Neutrophil (primary cell): ENCODE results near the gene PRPH.

Experiments used
- H3K27ac ChIP-seq: fragments of 200-600 bp; sonication (generic); 2 replicates; pipeline ENCODE4 v1.5.1; 2016; ENCODE audit warnings: mild to moderate bottlenecking, moderate library complexity
- H3K27me3 ChIP-seq: fragments of 200-600 bp; sonication (generic); 2 replicates; pipeline ENCODE4 v1.6.0; 2016; ENCODE audit warnings: mild to moderate bottlenecking
- H3K36me3 ChIP-seq: fragments of 200-600 bp; sonication (generic); 2 replicates; pipeline ENCODE4 v1.5.1; 2017
- H3K4me1 ChIP-seq, 2 experiments: fragments of 200-600 bp in 1 of 2; sonication (generic) in 1 of 2; 1 replicate in 1 of 2; 2 replicates in 1 of 2; pipeline versions ENCODE4 v1.5.1 to v1.6.1; 2013 to 2016; ENCODE audit warnings: low read depth in 1 of 2, low read length in 1 of 2, mild to moderate bottlenecking in 1 of 2, moderate library complexity in 1 of 2; ENCODE audit not compliant: control insufficient read depth in 1 of 2, insufficient read depth in 1 of 2
- H3K4me3 ChIP-seq, 2 experiments: fragments of 200-600 bp in 1 of 2; sonication (generic) in 1 of 2; 1 replicate in 1 of 2; 2 replicates in 1 of 2; pipeline ENCODE4 v1.5.1; 2013 to 2016; ENCODE audit warnings: low read depth in 1 of 2, low read length in 1 of 2, mild to moderate bottlenecking in 1 of 2, moderate library complexity in 1 of 2
- H3K9me3 ChIP-seq: fragments of 200-600 bp; sonication (generic); 2 replicates; pipeline ENCODE4 v1.5.1; 2016
- CTCF ChIP-seq: fragments of 200-600 bp; sonication (generic); IDR thresholded peaks from 2 replicates; pipeline ENCODE4 v1.5.1; 2016; ENCODE audit warnings: antibody characterized with exemption

PRPH gene

DNA sequence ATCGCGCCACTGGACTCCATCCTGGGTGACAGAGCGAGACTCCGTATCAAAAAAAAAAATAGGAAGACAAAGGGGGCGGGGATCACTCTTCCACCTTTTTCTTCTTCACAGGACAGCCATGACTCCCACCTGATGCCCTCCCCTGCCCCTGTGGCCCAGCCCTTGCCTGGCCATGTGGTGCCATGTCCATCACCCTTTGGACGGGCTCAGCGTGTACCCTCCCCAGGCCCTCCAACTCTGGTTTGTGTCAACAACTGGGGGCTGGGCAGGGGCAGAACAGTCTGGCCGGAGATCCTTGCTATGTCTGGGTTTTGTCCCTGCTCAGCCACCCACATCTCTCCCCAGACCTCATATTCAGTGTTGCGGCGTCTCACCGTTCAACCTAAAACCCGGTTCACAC, 33.9 kb downstream of the PRPH start:
- Histone ChIP-seq H3K4me3 (no peak overlapping the region), H3K4me1 (peaks cover 3 to 9% of the 10 kb centered on the region in 2 experiments), H3K27ac (no peak overlapping the region), H3K9me3 (no peaks in the 10 kb centered on the region), H3K36me3 (peaks cover 50% of the 10 kb centered on the region), H3K27me3 (peaks cover 27% of the 10 kb centered on the region)
- no peak for TF ChIP-seq CTCF

DNA sequence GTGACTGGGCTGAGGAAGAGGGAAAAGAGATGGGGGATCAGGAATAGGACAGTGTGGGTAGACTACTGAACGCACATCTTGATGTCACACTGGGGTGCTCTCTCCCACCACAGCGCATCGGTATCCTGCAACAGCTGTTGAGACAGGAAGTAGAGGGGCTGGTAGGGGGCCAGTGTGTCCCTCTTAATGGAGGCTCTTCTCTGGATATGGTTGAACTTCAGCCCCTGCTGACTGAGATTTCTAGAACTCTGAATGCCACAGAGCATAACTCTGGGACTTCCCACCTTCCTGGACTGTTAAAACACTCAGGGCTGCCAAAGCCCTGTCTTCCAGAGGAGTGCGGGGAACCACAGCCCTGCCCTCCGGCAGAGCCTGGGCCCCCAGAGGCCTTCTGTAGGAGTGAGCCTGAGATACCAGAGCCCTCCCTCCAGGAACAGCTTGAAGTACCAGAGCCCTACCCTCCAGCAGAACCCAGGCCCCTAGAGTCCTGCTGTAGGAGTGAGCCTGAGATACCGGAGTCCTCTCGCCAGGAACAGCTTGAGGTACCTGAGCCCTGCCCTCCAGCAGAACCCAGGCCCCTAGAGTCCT, 35.2 kb downstream of the PRPH start:
- H3K9me3 ChIP-seq = no peaks in the 10 kb centered on the region
- no peak for TF ChIP-seq CTCF
- H3K4me1 ChIP-seq = peaks cover 0 to 7% of the 10 kb centered on the region in 2 experiments
- peaks cover 40% of the 10 kb centered on the region for H3K27me3 ChIP-seq
- no peak overlapping the region for H3K27ac ChIP-seq
- peaks cover 50% of the 10 kb centered on the region for H3K36me3 ChIP-seq
- no peak overlapping the region for H3K4me3 ChIP-seq

DNA sequence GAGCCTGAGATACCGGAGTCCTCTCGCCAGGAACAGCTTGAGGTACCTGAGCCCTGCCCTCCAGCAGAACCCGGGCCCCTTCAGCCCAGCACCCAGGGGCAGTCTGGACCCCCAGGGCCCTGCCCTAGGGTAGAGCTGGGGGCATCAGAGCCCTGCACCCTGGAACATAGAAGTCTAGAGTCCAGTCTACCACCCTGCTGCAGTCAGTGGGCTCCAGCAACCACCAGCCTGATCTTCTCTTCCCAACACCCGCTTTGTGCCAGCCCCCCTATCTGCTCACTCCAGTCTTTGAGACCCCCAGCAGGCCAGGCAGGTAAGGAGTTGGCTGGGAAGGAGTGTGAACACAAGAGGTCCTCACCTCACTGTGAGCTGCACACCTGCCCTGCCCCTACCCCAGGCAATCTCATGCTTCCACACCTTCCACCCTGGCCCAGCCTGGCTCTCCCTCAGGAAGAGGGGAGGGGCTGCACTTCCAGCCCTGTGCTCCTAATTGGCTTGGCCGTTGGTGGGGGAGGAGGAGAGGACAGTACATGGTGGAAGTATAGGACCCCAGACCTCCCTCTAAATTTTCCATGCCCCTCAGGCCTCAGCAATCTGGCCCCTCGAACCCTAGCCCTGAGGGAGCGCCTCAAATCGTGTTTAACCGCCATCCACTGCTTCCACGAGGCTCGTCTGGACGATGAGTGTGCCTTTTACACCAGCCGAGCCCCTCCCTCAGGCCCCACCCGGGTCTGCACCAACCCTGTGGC, 35.9 kb downstream of the PRPH start:
- Histone ChIP-seq H3K4me3 (no peak overlapping the region), H3K9me3 (no peaks in the 10 kb centered on the region), H3K27me3 (peaks cover 47% of the 10 kb centered on the region), H3K27ac (no peak overlapping the region), H3K4me1 (peaks cover 0 to 8% of the 10 kb centered on the region in 2 experiments), H3K36me3 (peaks cover 50% of the 10 kb centered on the region)
- TF ChIP-seq CTCF = no peak

GRCh38 chr12:49331380-49332222, 36.7 kb downstream of the PRPH start:
- no peak overlapping the region for H3K4me3 ChIP-seq
- H3K36me3 ChIP-seq = peaks cover 45% of the 10 kb centered on the region
- peaks cover 4 to 16% of the 10 kb centered on the region in 2 experiments for H3K4me1 ChIP-seq
- TF ChIP-seq CTCF = no peak
- peaks cover 55% of the 10 kb centered on the region for H3K27me3 ChIP-seq
- no peak overlapping the region for H3K27ac ChIP-seq
- H3K9me3 ChIP-seq = no peaks in the 10 kb centered on the region

- Histone ChIP-seq H3K9me3 (no peaks in the 10 kb centered on the region), H3K36me3 (peaks cover 37% of the 10 kb centered on the region), H3K4me1 (peaks cover 8 to 24% of the 10 kb centered on the region in 2 experiments), H3K27me3 (peaks cover 64% of the 10 kb centered on the region), H3K27ac (no peak overlapping the region), H3K4me3 (no peak overlapping the region)
- TF ChIP-seq CTCF = no peak
Measured at GRCh38 chr12:49332441-49332861, 37.5 kb downstream of the PRPH start.
